Cardiac muscle cell (in vitro differentiated cells and primary cell): Measurements from ENCODE around the gene GCDH. TPM values are rescaled to one million over a fixed set of nuclear protein-coding genes. Genes with fewer than 3 reads are reported as not detected.
"Not testable (repeated sequence)": the region's sequence is repeated elsewhere in the genome, so short reads cannot be mapped to it uniquely, and the experiment has no call there.

ENCODE experiments used
- DNase-seq, 2 donors: peaks; one replicate each; pipeline versions ENCODE4 v3.0.0 to v3.0.0-alpha.2; 2010 to 2017; ENCODE audit warnings: low read depth in 1 of 2, low spot score in 1 of 2
- H3K27ac ChIP-seq: fragments of 200-600 bp; sonication (generic); 2 replicates; pipeline ENCODE4 v1.5.1; 2016
- H3K27me3 ChIP-seq: fragments of 200-600 bp; sonication (generic); 2 replicates; pipeline ENCODE4 v1.6.0; 2016; ENCODE audit warnings: control low read depth
- H3K36me3 ChIP-seq: fragments of 200-600 bp; sonication (generic); 2 replicates; pipeline ENCODE4 v1.5.1; 2016; ENCODE audit warnings: control low read depth
- H3K4me1 ChIP-seq: fragments of 200-600 bp; sonication (generic); 2 replicates; pipeline ENCODE4 v1.8.1; 2017; ENCODE audit warnings: low read depth, mild to moderate bottlenecking, mixed run types
- H3K4me3 ChIP-seq: fragments of 200-600 bp; sonication (generic); 2 replicates; pipeline ENCODE4 v1.5.1; 2016; ENCODE audit warnings: mild to moderate bottlenecking
- H3K9me3 ChIP-seq: fragments of 200-600 bp; sonication (generic); 2 replicates; pipeline ENCODE4 v1.5.1; 2017; ENCODE audit warnings: low read depth, mild to moderate bottlenecking, control low read depth
- polyA plus RNA-seq: library from polyadenylated mRNA; unstranded; fragments of >200 nt; fragmentation: Nextera tagmentation; extraction: Ambion mirVana; gene quantifications from 2 replicates; pipeline ENCODE4 v1.2.1, GENCODE V29; 2016
- total RNA-seq: library from RNA; depleted of rRNA; stranded (reverse); fragments of >200 nt; gene quantifications from 2 replicates; pipeline ENCODE4 v1.2.3, GENCODE V29; 2016
- TF ChIP-seq, protein P1 (sequence below): IDR thresholded peaks from 2 replicates; pipeline ENCODE4 v1.5.1; 2012; ENCODE audit warnings: low read depth, mild to moderate bottlenecking, low read length

GCDH gene
- total and polyA plus RNA-seq, 2 experiments from 2014 or later = 28.5 to 54.9 TPM

DNA sequence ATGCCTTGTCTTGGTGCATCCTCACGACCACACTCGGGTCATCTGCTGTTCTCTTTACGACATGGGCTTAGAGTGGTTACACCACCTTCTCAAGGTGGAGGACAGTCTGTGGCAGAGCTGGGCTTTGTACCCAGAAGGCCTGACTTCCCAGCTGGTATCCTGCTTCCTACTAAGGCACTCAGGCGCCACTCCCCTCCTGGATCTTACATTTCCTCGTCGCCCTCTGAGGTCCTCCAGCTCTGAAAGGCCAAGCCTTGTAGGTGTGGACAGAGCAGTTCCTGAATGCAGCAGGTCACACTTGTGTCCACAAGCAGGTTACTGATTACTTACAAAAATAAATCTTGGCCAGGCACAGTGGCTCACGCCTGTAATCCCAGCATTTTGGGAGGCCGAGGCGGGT, 16.2 kb downstream of the GCDH start:
- Histone ChIP-seq H3K9me3 (no peaks in the 10 kb centered on the region), H3K4me1 (no peaks in the 10 kb centered on the region), H3K36me3 (no peaks in the 10 kb centered on the region), H3K4me3 (no peak overlapping the region), H3K27ac (no peak overlapping the region), H3K27me3 (no peaks in the 10 kb centered on the region)
- no peak for DNase-seq
- TF ChIP-seq, protein P1, sequence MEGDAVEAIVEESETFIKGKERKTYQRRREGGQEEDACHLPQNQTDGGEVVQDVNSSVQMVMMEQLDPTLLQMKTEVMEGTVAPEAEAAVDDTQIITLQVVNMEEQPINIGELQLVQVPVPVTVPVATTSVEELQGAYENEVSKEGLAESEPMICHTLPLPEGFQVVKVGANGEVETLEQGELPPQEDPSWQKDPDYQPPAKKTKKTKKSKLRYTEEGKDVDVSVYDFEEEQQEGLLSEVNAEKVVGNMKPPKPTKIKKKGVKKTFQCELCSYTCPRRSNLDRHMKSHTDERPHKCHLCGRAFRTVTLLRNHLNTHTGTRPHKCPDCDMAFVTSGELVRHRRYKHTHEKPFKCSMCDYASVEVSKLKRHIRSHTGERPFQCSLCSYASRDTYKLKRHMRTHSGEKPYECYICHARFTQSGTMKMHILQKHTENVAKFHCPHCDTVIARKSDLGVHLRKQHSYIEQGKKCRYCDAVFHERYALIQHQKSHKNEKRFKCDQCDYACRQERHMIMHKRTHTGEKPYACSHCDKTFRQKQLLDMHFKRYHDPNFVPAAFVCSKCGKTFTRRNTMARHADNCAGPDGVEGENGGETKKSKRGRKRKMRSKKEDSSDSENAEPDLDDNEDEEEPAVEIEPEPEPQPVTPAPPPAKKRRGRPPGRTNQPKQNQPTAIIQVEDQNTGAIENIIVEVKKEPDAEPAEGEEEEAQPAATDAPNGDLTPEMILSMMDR = no peak

DNA sequence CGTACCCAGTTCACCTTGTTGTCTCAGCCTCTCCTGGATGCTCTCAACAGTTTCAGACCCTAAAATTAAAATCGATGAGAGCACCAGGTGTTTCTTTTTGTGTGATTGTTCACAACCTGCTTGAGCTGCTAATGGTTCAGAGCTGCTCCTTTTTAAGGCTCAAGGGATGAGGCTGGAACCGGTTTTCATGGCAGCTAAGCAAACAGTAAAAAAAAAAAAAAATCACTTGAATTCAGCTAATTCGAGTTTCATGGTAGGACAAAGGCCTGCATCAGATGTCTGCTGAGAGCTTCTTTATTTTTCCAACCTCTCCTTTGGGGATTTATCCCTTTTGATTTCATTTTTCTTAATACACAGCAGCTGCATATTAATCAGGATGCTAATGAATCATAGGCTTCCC, 21.6 kb downstream of the GCDH start:
- peaks cover 6% of the 10 kb centered on the region for H3K4me1 ChIP-seq
- no peaks in the 10 kb centered on the region for H3K27me3 ChIP-seq
- no peaks in the 10 kb centered on the region for H3K36me3 ChIP-seq
- DNase-seq = no peak
- no peak overlapping the region for H3K4me3 ChIP-seq
- TF ChIP-seq, protein P1 = no peak
- no peaks in the 10 kb centered on the region for H3K9me3 ChIP-seq
- H3K27ac ChIP-seq = no peak overlapping the region

DNA sequence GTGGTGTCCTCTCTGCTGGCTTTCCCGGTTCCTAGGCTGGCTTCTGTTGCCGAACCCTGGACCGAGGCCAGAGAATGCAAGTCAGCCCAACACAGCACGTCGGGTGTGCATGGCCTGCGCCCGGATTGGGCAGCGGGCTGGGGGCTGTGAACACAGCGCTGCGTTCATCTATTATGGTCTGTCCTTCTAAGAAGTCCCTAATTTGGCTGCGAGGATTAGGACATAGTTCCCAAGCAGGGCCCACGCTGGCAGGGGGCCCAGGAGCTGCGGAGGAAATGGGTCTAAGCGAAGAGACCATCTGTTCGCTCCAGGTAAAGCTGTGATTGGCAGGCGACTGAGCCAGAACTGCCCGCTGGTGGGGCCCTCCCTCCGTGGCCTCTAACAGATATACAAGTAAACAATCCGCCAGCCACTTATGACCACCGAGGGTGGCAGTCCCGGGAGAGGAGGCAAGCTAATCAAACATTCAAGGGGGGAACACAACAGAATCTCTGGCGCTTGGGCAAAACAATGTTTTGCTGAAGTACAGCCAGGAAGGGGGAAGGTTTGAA, 22.1 kb downstream of the GCDH start:
- H3K4me3 ChIP-seq = no peak overlapping the region
- DNase-seq = peak; percentile 43 to 91

DNA sequence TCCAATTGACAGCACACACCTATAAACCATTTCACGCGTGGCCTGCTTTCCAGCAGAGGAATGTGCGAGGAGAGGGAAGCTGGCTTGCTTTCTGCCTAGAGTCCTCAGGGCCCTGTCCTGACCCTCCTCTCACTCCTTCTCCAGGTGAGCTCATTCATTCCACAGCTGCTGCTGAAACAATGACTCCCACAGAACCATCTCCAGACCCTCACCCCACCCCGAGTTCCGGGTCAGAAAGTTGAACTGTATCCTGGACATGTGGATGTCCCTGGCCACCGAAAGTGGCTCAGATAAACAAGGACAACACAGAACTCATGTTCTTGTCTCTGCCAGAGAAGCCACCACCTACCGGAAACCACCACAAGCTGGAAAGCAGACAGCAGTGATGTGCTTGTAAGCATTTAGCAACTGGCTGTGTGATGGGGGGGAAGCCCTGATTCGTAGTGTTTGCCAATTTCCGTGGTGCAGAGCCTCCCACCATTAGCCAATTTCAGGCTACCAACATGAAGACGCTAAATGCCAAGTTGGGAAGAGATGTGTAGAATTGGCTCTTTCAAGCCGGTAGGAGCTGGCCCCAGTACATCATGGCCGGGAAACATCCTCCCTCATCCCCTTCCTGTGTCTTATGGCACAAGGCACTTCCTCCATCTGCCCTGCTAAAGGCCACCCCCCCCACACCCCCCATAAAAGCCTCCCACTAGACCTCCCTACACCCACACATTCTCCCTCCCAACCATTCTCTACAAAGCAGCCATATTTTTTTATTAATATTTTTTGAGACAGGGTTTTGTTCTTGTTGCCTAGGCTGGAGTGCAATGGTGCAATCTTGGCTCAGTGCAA, 23.1 kb downstream of the GCDH start:
- Histone ChIP-seq H3K36me3 (no peaks in the 10 kb centered on the region), H3K4me3 (no peak overlapping the region), H3K27me3 (no peaks in the 10 kb centered on the region), H3K27ac (no peak overlapping the region), H3K4me1 (peaks cover 6% of the 10 kb centered on the region), H3K9me3 (no peaks in the 10 kb centered on the region)
- peak in 1 of 2 donors; percentile 75 for DNase-seq
- TF ChIP-seq, protein P1 = no peak

More for the DNA sequence above, 22.1 kb downstream of the GCDH start:
- Histone ChIP-seq H3K9me3 (no peaks in the 10 kb centered on the region), H3K4me1 (peaks cover 6% of the 10 kb centered on the region), H3K36me3 (no peaks in the 10 kb centered on the region), H3K27me3 (no peaks in the 10 kb centered on the region), H3K27ac (no peak overlapping the region)
- TF ChIP-seq, protein P1 = no peak

DNA sequence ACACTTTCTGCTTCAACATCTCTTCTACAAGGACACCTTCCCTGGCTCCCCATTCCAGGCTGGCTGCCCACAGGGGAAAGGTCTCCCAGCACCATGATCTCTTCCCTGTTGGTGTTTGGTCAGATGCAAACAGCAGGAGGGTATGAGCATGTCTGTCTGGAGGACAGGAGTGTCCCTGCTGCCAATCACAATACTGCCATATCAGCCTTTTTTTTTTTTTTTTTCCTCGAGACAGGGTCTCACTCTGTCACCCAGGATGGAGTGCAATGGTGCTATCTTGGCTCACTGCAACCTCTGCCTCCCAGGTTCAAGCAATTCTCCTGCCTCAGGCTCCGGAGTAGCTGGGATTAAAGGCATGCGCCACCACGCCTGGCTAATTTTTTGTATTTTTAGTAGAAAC, 24.9 kb downstream of the GCDH start:
- DNase-seq, H3K27me3 ChIP-seq, H3K27ac ChIP-seq, H3K4me3 ChIP-seq, H3K4me1 ChIP-seq, H3K9me3 ChIP-seq, H3K36me3 ChIP-seq: not testable (repeated sequence)

DNA sequence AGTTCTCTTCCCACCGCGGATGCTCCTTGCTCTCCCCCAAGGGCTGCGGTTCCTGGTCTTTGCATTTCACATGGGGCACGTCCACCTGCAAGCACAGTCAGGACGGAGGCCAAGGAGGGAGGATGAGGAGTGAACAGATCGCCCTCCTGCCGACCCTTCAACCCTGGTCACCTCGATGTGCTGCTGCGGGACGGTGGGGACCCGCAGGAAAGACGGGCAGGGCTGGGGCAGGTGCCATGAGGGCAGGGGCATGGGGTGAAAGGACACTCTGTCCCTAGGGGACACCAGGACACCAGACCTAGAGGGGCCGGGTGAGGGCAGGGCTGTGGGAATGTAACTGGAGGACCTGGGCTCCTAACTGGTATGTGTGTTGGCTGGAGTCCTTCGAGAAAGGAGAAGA, 27.3 kb downstream of the GCDH start:
- no peaks in the 10 kb centered on the region for H3K9me3 ChIP-seq
- H3K36me3 ChIP-seq = peaks cover 9% of the 10 kb centered on the region
- H3K27ac ChIP-seq = no peak overlapping the region
- TF ChIP-seq, protein P1 = no peak
- peaks cover 5% of the 10 kb centered on the region for H3K4me1 ChIP-seq
- H3K27me3 ChIP-seq = no peaks in the 10 kb centered on the region
- no peak for DNase-seq
- no peak overlapping the region for H3K4me3 ChIP-seq
